NCI-H2171 treated with DMSO at 0.1 percent for 48 hours (cell line): ENCODE results near the gene MGP.

Experiments
- DNase-seq: peaks from one replicate; lab custom pipeline; 2025; lab: John Stamatoyannopoulos, UW

The MGP gene

DNA sequence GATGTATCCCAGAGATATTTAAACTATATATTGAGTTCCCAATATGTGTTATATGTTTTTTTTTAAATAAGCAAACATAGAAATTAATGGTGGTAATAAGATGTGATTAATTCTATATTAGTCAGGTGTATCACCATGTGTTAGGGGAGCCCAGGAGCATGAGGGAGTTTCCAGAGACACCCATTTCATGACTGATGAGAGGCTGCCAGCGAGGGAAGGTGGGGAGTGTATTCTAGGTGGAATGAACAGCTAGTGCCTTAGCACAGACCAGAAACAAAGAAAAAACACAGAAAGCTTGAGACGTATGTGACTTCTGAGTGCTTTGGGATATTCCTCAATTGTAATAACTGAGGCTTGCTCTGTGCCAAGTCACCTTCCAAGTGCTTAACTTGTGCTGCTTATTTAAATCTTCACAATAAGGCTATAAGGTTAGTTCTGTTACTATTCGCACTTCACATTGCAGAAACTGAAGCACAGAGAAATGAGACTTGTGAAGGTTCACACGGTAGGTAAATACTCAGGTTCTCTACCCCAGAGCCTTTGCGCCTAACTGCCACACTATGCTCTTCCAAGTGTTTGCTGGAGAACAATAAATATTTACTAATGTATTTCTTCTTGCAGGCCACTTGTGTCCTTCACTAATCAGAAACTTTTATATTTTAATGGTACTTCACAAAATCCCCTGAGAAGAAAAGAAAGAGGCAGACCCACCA, 17.9 kb upstream of the MGP start:
- no peak for DNase-seq

DNA sequence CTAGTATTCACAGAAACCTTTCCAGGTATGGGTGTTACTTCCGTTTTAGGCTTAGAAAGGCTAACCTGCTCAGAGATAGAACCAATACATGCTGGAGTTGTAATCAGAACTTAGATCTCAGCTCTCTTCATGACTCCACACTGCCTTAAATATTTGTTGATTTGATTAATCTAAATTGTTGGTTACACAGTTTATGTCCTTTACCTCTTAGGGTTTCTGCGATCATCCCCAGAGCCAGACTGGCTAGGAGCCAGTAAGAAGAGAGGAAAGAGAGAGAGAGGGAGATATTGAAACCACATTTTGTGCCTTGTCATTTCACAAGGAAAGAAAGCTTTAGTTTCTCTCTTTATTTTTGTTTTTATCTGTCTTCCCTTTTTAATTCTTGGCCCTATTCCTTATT, 16.8 kb upstream of the MGP start:
- no peak for DNase-seq

DNA sequence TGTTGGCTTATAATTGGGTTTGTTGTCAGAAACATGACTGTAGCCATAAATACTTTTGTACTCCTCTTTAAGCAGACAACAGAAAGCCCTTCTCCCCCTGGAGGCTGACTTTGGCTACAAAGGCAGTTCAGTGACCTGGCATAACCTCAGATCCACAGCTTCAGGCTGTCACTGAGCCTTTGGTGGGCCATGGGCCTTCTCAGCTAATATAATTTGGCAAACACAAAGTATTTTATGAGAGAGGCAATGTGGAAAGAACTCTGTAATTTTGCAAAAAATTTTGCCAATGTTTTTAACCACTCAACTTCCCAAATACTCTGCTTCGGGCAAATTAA, 15.5 kb upstream of the MGP start:
- DNase-seq, result no peak

DNA sequence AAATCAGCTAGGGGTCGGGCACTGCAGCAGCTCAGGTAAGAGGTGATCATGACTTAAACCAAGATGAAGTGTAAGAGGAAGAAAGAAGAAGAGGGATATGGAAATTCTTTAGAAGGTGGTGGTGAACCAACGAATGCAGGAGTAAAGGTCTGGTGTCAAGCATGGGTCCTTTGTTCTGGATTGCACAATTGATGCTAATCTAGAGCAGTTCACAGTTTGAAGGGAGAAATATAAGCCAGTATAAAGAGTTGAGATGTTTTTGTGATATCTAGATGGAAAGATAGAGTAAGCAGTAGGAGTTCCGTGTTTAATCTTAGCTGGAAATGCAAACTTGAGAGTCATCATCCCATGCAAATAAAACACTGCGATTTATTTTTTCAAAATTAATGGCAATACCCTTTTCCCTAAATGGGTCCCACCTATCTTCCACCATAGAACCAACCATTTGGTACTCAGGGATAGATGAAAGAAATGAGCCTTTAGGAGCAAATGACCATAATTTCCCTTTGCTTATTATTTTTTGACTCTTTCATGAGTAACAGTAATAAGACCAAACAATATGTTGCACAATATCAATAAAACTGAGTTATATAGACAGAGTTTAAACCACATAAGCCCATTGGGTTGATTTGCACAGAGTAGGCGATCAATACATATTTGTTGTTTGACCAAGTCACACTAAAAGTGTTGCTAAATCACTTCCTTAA, 15.0 kb upstream of the MGP start:
- DNase-seq, result no peak

DNA sequence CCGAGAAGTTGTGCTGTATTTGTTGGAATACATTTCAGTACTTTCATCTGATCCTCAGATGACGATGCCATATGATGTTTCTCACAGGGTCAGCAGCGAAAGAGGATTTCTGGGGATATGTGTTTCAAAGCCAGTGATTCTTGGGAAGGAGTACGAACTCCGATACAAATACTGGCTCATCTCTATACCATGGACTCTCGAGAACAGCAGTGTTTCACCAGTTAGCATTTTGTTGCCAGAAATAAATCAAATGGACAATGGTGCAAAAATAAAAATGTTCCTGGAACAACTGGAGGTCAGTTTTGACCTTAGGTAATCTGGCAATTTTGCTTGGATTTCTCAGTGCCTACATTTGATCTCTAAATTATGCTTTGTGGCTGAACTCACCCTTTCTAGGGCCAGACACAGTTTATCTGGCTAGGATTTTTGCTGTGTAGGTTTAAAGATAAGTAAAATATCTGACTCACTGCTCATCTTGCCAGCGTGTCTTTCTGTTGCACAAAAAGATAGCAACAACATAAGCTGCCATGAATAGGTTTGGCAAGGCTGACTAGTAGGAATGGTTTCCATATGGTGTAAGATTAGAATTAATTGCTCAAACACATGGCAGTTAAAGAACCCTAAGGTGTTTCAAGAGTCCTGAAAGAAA, 11.0 kb upstream of the MGP start:
- peak; percentile 64 for DNase-seq

DNA sequence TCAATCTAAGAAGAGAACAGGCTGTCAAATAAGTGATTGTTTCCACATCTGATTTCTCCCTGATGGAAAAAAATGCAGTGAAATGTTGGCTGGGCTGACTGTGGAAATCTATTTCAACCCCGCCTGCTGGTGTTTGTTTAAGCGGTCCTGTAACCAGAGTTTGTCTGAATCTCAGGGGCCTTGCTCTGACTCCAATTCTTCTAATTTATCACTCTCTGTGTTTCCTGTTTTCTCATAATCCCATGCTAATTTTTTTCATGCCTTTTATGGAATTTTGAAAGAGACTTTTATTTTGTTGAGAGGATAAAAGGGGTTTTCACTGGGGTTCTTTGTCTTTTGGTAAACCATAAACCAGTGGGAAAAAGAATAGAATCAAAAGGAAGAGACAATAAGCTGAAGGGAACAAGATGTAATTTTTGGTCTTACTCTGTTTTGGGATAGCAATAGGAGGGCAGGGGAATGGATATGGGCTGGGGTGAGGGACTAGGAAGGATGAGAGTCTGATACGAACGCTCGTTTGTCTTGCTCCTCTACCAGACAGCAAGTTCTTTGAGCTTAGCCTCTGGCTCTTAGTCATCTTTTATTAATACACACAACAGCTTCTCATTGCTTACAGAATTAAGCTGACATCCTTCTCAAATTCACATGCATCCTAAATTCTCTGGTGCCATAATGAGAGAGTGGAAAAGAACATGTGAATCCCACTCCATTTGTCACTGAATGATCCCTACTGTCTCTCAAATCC, 8.0 kb upstream of the MGP start:
- DNase-seq, result no peak

DNA sequence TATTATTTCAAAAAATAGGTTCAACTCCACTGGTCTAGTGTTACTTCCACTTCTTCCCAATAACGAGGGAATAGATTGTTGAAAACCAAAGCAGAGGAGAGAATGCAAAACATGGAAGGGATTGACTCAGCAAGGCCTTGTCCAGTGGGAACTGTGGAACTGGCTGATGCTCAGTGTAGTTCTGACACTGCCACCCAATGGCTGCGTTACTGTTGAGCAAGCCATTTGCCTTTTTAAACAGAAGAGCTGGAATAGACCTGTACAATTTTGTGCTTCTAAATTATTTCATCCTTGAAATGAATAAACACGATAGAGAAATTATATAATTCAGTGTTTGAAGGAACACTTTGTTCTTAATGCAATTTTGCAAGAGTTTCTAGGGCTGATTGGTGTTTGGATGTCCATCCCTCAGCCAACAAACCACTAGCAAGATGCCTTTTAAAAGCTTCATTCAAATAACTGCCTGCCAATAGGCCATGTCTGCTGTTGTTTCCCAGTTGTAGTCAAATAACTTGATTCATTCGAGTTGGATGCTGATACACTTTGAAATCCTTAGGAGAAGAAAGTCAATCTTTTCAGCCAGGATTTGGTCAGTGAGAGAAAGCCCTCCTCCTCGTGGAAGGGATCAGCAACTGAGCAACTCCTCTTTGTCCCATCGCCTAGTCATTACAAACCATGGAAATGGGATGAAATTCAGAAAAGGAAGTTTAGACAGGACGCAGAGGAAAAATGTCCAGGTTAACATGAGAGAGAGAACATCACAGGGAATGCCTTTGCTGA, 7.3 kb upstream of the MGP start:
- no peak for DNase-seq

DNA sequence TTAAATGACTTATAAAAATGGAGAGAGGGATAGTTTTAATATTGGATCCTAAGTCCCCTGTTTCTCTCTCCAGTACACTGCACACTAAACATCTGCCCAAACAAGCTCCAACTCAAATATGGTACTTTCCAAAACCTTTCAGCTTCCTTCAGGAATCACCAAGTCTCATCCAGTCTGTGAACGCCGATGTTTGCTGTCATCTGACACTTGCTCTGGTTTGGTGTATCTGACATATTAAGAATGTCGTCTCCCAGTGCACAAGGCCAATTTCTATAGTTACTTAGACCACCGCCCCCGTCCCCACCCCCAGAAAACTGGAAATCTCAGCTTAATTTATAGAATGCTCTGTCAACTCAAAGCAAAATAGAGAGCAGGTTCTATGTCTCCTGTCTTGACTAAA, 5.0 kb upstream of the MGP start:
- peak; percentile 5 for DNase-seq

DNA sequence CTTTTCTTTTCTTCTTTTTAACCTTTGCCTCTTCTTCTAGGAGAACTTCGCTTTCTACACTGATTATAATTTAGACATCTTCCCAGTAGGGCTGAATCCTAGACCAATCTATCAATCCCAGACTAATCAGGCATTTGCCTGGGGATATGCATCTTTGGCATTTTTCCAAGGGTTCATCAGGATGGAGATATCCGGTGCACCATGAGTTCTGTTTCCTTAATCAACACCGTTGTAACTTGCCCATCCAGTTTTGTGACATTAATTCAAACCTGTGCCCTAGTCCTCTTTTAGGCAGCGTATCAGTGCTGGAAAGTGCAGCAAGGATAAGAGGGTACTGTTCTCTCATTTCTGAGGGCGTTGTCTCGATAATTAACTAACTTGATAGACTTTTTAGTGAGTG, 617 bp upstream of the MGP start:
- peak; percentile 52 for DNase-seq

DNA sequence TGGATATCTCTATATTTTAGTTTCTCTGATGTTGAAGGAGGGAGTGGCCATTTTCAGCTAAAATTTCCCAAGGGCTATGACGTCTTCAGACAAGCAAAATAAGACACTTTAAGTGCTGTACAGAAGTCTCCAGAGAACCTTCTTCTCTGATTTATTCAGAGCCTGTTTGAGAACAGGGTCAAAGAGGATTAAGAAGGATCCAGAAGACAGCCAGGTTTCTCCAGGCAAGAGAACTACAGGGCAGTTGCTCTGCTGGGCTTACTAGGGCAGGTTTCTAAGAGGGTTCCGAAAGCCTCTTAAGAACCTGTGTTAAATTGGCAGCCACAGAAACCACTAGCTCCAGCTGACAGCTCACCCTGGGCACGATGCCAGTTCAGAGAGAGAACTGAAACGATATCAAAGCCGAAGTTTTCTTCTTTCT, 1.2 kb downstream of the MGP start:
- DNase-seq, result peak; percentile 79

DNA sequence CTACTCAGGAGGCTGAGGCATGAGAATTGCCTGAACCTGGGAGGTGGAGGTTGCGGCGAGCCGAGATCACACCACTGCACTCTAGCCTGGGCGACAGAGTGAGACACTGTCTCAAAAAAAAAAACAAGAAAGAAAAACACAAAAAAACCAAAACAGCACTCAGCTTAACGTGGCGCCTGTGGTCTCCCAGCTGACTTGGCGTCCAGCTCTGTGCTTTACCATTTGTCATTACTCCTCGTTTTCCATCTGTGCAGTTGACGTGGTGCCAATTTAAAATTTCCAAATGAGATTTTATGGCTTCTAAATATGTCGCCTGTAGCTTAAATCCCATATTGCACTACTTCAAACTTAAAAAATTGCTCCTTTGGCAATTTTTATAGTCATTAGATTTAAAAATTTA, 2.0 kb downstream of the MGP start:
- DNase-seq, result peak; percentile 78

DNA sequence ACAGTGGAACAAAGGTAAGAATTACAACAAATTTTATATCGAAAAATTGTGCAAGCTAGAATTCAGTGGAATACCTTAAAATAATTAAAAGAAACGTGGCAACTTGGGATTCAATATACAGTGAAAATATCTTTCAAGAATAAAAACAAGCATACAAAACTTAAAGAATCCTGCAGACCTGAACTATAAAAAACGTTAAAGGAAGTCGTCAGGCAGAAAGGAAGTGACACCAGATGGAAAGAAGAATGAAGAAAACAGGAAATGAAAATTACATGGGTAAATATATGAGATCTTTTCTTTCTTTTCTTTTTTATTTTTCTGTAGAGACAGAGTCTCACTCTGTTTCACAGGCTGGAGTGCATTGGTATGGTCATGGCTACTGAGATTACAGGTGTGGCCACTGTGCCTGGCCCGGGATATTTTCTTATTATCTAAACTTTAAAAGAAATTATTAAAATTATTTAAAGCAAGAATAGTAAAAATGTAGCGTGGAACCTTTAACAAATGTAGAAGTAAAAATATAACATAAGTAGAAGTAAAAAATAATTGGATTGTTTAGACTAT, 4.7 kb downstream of the MGP start:
- no peak for DNase-seq

DNA sequence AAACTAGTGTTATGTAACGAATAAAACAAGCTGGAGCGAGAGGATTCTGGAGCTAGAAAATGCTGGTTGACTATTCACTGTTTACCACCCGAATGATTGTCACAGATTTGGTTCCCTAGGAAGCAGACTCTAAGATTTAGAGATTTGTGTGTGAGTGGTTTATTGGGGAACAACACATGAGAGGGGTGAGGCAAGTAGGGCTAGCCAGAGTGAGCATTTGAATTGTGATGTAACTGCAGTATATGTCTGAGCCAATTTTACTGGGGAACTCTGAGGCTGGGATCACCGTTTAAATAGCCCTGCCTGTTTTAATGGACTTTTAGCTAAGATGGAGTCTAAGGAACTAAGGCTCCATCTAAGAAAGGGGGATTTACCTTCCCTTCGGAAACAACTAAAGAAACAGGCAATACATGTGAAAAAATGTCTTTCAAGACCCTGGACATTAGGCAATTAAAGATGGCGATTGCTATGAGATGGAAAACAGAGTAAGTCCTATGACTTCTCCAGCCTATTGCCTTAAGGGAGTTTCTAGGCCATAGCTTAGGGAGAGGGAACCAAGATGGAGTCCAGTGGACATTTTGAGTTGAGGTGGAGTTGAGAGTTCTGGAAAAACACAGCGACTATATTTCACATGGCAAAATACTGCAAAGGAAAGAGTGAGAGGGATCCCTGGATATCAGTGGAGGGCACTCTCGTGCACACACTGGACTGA, 6.3 kb downstream of the MGP start:
- DNase-seq, result no peak

DNA sequence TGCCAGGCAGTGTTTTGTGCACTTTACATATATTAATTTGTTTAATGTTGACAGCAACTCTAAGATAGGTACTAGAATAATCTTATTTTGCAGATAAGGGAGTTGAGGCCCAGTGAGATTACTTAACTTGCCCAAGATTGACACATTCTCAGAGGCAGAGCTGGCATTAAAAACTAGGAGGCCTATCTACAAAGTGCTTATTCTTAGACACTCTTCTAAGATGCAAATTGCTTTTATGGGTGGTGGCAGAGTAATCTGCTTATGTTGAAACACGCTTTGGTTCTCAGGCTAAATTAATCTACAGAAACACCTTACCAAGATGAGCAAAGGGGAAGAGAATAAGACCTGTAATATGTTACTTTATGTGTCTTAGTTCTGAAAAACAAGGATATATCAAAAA, 7.2 kb downstream of the MGP start:
- DNase-seq, result no peak

DNA sequence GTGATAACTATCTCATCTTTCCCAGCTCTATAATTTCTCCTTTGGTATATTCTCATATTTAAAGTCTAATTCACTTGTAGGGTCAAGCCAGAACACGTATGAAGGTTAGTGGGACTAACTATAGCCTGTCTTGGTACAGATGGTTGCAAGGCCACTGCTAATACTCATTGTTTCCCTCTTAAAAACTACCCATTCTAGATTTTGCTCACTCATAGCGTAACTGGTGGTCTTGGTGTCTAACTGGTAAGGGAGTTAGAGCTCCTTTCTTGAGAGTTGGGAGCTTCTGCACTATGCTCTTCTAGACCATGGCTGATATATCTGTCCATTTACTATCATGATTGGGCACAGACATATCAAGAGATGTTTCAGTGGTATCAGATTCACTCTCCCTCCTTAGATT, 8.8 kb downstream of the MGP start:
- DNase-seq, result no peak

DNA sequence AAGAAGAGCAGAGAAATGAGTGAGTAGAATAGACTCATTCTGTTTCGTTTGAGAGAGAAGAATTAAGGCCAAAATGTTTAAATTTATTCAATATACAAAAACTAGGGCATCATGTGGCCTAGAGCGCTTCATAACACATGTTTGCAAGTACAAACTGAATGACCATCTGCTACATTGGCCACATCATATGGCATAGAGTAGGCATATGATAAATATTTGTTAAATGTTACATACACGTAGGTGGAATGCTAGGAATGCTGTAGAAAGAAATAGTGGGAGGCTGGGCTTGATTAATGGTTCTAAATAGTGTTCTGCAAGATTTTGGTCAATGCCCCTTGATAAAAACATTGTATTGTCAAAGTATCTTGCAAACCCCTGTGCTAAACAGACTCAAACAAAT, 10.8 kb downstream of the MGP start:
- no peak for DNase-seq

DNA sequence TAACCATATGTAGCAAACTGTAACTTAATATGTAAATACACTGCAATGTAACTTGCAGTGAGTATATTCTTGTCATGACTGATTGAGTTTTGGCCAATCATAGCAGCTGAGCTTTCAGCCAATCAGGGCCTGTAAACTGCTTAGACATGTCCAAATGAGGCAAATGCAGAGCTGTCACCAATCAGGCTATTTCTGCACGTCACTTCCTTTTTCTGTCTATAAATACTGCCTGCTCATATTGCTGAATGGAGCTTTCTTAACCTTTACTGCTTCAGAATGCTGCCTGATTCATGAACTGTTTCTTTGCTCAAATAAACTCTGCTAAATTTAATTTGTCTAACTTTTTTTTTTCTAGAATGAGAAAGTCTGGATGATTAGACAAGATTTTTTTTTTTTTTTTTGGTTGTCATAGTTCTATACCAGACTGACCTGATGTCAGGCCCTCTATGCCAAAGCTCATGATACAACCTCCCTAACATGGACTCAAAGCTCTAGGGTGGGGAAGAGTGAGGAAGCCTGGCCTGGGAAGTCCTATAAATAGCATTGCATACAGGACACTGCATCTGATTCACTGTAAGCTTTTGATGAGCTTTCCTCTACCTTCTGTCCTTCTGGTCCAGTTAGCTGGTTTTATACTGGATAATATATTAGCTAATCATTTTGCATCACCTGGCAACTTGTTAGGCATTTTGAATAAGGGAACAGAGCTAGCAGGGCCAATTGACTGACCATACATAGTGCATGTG, 12.0 kb downstream of the MGP start:
- DNase-seq, result peak; percentile 83

DNA sequence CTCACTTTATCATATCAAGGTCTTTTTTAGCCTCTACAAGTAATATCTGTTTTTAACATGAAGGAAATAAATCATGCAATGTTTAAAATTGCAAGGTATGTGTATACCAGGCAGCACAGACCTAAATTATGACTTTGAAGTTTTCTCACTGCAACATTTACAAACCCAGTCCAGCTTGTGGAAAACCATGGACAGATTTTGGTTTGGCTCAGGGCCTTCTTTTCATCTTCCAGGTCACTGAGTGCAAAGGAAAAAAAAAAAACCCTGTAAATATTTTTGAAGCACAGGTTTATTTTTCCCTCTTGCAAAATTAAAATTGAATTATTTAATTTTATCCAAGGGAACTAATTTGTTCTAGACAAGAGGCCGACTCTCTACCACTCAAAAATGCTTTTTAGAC, 13.8 kb downstream of the MGP start:
- DNase-seq, result no peak

DNA sequence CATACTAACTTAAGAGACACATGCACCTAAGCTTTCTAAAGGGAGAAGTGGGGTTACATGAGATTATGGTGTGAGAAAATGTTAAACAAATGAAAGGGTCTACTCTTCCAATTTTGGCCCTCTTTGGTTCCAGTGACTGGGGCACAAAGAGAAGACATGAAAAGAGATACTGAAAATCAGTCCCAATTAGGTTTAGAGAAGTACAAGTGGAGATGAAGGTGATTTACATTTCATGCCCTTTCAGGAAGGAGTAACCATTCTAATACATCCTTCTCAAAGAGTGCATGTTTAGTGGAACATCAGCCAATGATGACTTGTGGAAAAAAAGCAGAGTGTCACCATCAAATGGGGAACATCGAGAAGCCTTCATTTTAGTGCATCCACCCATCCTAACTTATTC, 14.4 kb downstream of the MGP start:
- DNase-seq, result no peak

DNA sequence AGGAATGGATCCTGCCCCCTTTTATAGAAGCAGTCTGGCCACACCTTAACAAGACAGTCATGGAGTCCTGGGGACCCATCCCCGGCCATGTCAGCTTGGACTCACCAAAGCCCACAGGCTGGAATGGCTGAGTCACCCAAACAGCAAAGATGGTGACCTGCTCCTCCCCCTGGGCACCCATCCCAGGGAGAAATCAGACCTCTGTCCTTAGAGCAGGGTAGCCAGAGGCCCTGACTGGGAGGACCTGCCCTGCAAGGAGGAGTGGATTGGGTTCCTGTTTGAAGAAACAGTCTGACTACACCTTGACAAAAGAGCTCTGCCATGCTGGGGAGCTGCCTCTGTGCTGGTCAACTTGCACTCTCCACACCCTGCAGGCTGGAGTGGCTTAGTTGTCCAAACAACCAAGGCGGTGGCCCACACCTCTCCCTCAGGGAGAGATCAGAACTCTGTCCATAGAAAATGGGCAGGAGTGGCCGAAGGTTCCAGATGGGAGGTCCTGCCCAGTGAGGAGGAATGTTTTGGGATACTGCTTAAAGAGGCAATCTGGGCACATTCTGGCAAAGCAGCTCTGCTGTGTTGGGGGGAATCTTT, 16.6 kb downstream of the MGP start:
- DNase-seq, result no peak
